SKM-1 treated with dmso at 0.1 percent for 144 hours (cell line): ENCODE results near the gene PRKCE.
"Not testable (repeated sequence)": the region's sequence is repeated elsewhere in the genome, so short reads cannot be mapped to it uniquely, and the experiment has no call there.

Experiments
- DNase-seq: peaks from one replicate; lab custom pipeline; 2025; ENCODE audit not compliant: unreplicated experiment; lab: John Stamatoyannopoulos, UW

Gene PRKCE

DNA sequence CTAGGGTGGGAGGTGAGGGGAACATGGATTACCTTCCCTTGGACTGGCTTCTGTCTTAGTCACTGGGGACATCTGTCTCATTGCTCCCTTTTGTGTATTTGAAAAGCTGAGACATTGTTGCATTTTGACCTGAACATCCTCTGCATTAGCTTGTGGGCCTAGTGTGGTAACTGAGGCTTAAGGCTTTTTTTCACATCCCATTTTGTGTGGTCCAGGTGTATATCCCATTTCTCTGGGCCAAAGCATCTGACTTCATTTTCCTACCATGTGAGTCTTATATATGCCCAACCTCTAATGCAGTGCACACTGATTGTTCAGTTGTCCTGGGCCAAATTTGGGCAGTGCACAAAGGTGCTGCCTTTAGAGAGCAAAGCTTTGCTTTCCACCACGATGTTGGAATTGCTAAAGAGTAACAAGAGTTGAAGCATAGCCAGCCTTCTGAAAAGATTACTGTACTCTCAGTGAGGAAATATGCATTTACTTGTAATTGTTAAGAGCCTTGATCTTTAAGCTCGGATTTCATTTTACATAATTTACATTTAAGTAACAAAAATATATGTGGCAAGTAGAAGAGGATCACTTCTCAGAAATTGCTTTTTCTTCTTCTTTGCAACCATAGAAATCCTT lies 13.3 kb downstream of the PRKCE start:
- DNase-seq: no peak

DNA sequence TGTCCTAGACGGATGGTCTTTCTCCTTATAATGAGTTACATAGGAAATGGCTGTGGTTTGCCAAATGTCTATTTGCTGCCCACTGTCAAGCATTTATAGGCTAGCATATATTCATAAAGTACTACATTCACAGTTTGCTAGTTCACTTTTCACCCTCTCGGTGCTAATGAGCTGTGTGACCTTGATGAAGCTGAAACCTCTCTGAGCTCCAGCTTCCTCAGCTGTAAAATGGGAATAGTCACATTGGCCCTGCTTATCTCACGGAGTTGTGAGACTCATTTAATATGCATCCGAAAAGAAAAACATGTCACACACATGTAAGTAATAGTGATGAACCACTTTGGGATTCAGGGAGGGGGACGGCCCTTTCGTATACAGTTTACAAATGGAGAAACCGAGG lies 17.0 kb downstream of the PRKCE start:
- no peak for DNase-seq

DNA sequence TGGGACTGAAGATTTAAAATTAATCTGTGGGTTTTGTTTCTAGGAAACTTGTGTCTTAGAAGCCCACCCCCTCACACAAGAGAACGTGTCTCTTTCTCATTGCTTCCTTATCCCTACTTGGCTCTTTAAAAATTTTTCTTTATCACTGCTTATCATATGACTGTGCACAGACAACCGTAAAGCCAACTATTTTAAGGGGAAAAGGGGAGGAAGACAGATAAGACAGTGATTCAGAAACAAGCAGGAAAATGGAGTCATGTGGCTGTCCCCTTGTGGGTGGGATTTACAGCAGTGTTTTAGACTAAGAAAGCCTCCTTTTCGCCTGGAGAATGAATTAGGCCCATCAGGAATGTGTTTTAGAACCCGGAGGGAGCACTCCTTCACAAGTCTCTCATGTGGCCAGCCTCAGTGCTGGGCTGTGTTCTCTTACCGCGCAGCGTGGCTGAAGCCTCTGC lies 17.6 kb downstream of the PRKCE start:
- DNase-seq: no peak

DNA sequence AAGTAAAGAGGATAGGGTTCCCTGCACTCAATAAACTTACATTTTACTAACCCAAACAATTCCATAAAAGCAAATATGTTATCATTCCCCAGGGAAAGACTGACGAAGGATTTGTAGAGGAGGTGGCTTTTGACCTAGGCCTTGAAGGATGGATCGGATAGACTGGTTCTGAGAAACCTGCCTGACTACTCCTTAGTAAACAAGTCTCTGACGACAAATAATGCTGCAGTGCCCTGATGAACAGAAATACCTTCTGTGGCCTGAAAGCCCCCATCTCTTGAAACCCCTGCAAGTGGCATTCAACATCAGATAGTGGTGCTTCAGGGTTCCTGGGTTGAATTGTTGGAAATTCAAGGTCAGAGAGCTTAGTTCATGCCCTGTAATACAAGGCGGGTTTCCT lies 19.2 kb downstream of the PRKCE start:
- DNase-seq: no peak

DNA sequence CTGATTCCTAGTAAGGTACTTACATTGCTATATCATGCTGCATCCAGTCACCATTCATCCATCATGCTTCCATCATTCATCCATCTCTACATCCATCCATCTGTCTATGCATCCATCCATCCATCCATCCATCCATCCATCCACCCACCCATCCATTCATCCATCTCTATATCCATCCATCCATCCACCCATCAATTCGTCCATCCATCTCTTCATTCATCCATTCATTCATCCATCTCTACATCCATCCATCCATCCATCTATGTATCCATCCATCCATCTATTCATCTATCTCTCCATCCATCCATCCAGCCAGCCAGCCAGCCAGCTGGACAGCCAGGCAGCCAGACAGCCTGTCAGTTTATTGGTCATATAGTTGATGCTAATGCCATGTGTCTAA lies 20.7 kb downstream of the PRKCE start:
- DNase-seq: no peak

DNA sequence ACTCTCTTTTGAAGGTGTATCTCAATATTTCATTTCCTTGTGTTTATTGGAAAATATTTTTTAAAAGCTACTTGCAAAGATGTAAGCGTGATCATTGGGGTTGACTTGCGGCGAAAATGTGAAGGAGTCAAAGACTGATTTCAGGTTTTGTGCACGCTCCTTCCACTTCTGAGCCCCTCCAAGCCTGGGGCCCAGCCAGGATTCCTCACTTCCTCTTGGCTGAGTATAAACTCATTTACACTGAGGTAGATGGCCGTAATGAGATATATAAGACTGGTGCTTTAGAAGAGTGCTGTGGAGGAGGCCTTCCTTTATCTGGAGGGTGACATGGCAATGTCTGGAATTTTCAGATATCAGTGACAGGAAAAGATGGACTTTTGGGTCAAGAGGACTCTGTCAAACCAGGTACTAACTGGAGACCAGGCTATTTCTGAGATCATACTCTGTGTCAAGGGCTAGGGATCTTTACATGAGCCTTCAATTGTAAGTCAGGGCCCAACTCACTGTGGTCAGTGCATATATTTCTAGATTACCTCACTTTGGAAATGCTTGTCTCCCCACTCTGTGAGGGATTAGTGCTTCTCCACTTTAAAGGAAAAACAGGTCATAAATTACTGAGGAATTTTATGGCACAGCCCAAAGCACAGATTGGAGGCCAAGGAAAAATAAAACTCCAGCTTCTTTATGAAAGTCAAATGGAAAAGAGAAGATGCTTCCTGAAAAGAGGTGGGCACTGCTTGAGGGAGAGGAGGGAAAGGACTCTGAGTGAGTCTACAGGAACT lies 22.8 kb downstream of the PRKCE start:
- no peak for DNase-seq

DNA sequence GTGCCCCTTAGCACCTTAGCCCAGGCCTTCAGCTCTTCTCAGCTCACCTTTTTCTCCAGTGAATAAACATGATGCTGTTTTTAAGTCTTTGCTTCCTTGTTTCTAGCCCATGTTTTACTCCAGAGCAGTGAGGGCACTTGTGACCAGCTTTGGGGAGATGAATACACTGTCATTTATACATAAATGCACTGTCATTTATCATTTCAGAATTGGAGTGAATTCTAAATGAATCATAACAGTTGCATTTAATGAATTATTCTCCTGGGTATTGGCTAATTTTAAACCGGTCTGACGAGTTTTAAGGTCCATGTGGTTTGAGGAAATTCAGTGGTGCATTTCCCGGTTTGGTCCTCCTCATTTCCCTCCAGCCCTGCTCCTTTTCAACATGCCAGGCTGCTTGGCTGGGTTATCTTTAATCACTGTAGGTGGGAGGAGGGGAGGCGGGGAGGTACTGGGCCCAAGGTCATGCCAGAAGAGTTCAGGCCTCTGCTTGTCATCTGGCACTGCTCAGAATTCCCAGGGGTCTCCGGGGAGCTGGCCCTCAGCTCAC lies 23.9 kb downstream of the PRKCE start:
- DNase-seq: no peak

DNA sequence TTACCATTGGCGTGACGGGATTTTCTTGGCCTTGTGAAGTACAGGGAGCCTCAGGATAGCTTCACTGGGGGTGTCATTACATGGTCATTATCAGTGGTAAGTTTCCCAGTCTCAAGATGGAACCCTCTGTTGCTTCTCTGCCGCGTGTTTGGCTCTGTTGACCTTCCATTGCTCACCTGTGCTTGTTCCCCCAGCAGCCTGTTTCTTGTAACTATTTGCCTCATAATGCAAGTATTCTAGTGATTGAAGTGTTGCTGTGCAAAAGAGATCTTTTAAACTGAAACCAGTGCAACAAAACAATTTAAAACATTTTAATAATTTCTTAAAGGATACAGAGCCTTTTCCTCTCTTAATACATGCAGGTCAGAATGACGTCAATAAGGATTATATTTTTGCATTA lies 24.6 kb downstream of the PRKCE start:
- DNase-seq: no peak

DNA sequence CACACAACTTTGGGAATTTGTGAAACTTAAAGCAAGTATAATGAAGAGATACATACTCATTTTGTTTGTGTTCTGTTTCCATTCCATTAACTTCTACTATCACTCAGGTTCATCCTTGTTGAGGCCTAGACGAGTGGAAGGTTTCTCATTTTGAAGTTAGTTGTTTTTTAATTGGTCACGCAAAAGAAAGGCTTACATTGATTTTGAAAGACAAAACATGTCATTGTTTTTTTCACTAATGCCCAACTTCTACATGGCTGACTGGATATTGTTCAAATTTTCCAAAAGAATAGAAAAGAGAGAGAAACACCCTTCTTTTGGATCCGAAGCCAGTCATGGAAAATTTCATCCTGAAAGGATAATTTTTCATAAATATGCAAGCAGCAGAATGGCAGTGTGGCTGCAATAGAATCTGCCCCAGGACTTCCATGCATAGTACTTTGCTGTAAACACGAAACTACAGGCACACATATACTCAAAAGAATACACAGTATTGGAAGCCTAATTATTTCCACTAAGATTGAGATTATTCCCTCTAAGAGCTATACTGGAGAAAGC lies 27.4 kb downstream of the PRKCE start:
- DNase-seq: no peak

DNA sequence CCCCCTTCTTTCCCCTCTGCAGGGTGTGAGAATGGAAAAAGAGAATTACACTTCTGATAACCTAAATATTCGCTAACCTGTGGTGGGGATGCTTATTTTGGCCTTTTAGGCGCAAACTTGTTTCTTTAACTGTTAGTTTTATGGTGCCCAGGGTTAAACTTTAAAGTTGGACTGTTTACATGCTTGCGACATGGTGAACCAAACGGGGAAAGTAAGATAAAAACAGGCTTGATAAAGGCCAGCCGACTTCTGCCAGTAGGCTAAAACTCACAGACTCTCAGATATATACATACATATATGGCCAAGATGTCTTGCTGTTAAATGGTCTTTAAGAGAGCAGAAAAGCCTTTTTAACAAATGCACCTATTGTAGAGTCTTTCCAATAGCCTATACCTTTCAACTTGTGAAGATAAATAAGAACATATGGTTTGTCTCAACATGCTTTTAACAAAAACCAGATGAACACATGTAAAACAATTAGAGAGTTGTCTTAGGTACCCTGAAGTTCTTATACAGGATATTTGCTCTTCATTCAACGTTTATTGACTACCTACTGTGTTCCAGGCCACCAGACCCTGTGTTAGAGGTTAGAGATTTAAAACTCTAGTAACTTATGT lies 29.0 kb downstream of the PRKCE start:
- DNase-seq: no peak

DNA sequence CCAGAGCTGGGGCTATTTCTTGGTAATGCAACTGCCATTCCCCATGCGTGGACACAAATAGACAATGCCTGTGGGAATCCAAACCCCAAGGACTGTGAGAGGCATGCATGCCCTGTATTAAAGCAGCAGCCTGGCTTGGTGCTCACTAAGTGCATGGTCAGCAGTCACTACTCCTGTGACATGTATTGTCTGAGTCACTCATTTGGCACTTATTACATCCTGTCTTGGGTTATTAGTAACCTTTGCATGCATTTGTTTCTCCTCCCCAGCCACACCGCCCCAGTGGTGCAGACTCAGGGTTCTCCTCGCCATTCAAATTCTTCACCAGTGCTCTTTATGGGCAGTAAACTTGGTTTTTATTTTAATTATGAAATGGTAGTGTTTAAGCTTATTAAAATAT lies 30.2 kb downstream of the PRKCE start:
- no peak for DNase-seq

DNA sequence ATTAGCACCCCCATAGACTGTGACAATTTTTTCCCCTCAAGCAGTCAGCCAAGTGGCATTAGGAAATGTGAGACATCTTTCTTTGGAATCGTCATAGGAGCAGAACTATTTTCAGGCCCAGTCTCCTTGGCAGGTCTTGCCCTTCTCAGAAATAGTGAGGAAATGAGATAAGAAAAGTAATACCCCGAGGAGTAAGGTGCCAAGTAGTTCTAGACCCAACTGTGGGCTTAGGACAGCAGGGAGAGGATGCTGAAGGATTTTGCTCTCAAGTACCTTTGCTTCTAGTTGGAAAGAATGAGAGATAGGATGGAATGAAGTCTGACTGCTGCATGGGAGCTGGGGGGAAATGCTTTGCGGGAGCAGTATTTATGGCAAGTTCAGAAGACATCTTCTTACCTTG lies 31.8 kb downstream of the PRKCE start:
- DNase-seq: no peak

DNA sequence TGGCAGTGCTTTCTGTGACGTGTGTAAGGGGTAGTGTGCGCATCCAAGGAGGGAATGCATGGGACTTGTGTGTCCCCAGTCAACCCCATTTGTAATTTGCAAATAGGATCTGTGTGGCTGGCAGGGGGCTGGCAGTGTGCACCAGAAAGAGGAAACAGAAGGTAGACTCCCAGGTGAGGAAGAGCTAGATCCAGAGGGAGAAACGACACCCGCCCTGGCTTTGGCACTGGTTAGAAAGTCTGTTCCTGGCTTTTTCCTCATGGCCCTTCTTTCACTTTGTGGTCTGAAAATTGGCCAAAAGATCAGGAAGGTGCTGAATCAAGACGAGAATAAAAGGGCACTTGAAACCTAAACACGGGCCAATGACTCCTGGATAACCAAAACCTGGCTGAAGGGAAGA lies 33.3 kb downstream of the PRKCE start:
- no peak for DNase-seq

DNA sequence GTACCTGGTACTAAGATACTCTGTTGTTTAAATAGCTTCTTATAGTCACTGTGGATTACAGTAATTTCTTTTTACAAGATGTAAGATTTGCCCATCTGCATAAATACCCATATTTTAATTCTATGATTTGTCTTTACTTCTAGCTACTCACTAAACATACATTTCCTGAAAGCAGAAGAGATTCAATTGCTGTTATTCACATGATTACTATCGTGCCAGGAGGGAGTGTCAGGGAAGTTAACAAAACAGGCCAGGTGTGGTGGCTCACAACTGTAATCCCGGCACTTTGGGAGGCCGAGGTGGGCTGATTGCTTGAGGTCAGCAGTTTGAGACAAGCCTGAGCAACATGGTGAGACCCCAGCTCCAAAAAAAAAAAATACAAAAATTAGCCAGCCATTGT lies 33.8 kb downstream of the PRKCE start:
- DNase-seq: no peak

DNA sequence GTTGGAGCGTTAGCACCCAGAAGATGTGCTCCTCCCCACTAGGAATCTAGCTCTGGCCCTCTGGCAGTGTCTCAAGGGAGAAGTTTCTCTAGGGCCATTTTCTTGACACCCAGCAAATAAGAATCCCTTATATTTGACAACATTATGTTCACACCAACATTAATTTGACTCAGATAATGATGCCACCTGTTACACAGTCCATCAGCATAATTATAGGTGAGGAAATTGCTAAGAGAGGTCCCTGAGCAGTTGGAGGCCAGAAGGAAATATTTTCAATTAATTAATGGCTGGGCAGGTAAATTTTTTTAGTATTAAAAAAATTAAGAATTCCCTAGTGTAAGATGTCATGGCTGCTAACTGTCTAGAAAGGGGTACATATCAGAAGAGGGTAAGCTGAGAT lies 36.5 kb downstream of the PRKCE start:
- DNase-seq: no peak

DNA sequence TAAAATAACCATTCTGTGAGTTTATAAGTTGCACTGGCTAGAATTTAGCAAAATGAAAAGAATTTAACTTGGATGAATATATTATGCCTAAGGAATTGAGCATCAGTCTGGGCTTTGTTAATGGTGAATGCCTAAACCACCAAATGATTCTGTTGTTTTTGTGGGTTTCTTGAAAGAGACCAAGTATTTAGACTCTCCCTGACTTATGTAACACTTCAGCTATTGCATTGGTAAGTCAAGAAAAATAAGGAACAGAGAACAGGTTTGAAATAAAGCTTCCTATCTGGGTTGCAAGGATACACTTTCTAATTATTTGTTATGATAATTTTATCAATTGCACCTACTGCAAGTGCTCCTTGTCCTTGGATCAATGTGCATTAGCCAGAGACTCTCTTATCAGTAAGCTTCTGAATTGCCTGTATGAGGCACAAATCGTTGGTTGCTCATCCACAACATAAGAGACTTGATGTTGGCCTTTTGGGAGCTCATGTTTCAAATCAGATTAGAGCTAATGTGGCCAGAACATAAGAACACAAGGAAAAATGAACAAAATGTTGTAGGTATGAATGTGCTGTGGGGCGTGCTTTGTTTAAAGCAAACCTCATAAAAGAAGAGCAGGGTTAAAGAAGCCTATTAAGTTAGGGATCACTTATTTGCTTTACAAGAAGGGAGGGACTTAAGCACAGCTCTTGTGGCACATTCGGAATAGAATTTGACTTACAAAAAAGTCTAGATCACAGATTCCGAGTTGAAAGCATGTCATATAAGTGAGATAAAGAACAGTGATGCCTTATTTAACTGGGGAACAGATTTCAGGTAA lies 37.2 kb downstream of the PRKCE start:
- peak; percentile 63 for DNase-seq

DNA sequence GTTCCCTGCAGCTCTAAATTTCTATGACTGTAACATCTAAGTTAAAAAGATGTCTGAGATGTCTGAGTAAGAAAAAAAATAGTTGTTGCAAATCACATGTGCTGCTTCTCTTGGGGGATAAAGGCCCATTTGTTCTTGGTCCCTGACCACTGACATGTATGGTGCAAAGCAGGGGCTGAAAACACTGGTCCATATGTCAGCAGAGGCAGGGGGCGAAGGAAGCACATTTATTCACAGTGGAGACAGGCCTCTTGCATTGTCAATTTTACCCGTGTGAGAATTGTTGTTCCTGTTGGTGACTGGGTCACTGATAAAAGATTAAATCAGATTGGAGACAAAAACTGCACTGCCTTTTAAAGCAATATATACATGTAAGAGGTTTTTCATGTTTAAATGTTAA lies 38.8 kb downstream of the PRKCE start:
- DNase-seq: no peak

DNA sequence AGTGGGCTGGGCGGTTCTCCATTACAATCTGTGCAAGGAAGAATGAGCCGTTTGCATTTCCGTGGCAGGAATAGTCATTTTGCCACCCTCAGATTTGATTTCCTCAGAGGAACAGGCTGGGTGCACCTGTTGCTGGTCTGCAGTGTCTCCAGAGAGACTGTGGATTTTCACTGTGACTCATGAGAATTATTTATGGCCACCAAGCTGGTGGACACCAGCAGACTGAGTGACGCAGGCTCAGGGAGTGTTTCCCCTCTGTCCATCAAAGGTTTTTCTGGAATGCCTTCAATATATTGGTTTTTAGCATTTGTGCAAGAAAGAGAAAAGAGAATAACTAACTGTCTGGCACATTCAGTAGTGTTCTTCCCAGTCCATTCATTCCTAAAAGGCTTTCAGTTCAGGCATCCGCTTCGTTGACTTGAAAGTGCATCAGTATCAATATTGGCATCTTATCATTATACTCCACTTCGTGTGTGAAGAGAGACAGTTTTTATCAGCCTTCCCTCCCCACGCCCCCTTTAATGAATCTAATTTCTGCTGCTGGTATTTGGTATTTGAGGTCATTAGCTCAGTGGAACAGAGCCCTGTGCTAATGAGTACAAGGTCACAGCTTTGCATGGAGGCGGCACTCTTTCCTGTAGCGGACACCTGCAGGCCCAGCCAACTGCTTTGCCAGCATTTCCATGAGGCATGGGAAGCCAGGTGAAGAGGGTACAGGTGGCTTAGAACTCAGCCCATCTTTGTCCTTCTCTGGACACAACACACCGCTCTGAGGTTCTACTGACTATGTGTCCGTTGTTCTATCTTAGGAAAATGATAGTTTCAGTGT lies 39.9 kb downstream of the PRKCE start:
- DNase-seq: no peak

DNA sequence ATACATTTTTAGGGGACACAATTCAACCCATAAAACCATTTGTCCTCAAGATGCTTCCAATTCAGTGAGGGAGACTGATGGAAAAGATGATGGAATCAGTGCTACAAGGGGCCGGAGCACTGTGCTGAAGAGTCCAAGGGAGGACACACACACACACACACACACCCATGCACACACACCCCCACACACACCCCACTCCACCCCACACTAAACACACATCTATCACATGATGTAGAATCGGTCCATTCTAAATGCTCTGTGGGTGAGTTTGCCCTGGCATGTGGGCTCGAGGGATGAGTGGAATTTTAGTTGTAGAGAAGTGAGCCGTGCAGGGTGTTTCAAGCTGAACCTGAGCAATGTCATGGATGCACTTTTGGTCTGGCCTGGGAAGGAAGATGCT lies 41.1 kb downstream of the PRKCE start:
- DNase-seq: no peak

DNA sequence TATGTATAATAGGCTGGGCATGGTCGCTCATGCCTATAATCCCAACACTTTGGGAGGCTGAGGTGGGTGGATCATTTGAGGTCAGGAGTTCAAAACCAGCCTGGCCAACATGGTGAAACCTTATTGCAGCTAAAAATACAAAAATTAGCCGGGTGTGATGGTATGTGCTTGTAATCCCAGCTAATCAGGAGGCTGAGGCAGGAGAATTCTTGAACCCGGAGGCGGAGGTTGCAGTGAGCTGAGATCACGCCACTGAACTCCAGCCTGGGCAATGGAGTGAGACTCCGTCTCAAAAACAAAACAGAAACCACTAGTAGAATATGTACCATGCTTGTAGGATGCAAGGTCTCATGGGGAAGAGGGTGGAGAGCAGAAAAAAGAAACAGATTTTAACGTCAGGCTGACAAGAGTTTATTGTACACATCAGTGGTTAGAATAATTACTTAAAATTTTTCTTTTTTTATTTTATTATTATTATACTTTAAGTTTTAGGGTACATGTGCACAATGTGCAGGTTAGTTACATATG lies 44.1 kb downstream of the PRKCE start:
- not testable (repeated sequence) for DNase-seq
